Heart left ventricle (tissue), 16 donors: ENCODE results near the gene ARHGAP5. TPM values are rescaled to one million over a fixed set of nuclear protein-coding genes. Genes with fewer than 3 reads are reported as not detected.

Experiments used
- ATAC-seq, 4 donors: fragments of 200-7000 bp; cut with Tn5 transposase; one replicate each; pipeline ENCODE4 v1.9.1; 2020 to 2022; ENCODE audit warnings: moderate library complexity in 4 of 4, mild to moderate bottlenecking in 3 of 4, moderate number of reproducible peaks in 1 of 4
- DNase-seq, 5 donors: peaks; one replicate each; pipeline ENCODE4 v3.0.0-alpha.2; 2020
- H3K27ac ChIP-seq, 12 donors: fragments of 200-600 bp; sonication (generic) in 4 of 12; one replicate each; pipeline versions ENCODE4 v1.5.0 to v1.8.0; 2016 to 2022; ENCODE audit warnings: mild to moderate bottlenecking in 2 of 12
- H3K27me3 ChIP-seq, 9 donors: fragments of 200-600 bp; sonication (generic) in 2 of 9; one replicate each; pipeline versions ENCODE4 v1.5.1 to v1.8.0; 2016 to 2022; ENCODE audit warnings: mild to moderate bottlenecking in 3 of 9
- H3K36me3 ChIP-seq, 9 donors: fragments of 200-600 bp; sonication (generic) in 2 of 9; one replicate each; pipeline versions ENCODE4 v1.5.0 to v1.8.0; 2018 to 2022; ENCODE audit warnings: mild to moderate bottlenecking in 2 of 9
- H3K4me1 ChIP-seq, 12 donors: fragments of 200-600 bp; sonication (generic) in 4 of 12; one replicate each; pipeline versions ENCODE4 v1.5.0 to v1.8.0; 2016 to 2022; ENCODE audit warnings: mild to moderate bottlenecking in 3 of 12
- H3K4me3 ChIP-seq, 12 donors: fragments of 200-600 bp; sonication (generic) in 4 of 12; one replicate each; pipeline versions ENCODE4 v1.5.0 to v1.8.0; 2017 to 2022; ENCODE audit warnings: mild to moderate bottlenecking in 9 of 12, moderate library complexity in 4 of 12
- H3K9me3 ChIP-seq, 12 donors: fragments of 200-600 bp; sonication (generic) in 4 of 12; one replicate each; pipeline versions ENCODE4 v1.5.0 to v1.8.0; 2016 to 2022; ENCODE audit warnings: mild to moderate bottlenecking in 1 of 12
- CTCF ChIP-seq, 12 donors: fragments of 200-600 bp; sonication (generic) in 4 of 12; IDR thresholded peaks; one replicate each; pipeline versions ENCODE4 v1.5.0 to v1.8.0; 2018 to 2022; ENCODE audit warnings: antibody characterized with exemption in 12 of 12, mild to moderate bottlenecking in 5 of 12
- POLR2A ChIP-seq, 2 donors: fragments of 450-650 bp; IDR thresholded peaks; one replicate each; pipeline ENCODE4 v1.6.1; 2017; ENCODE audit warnings: antibody characterized with exemption in 2 of 2, mild to moderate bottlenecking in 2 of 2, moderate library complexity in 2 of 2
- WGBS, 4 donors: extraction: QIAGEN DNeasy Blood & Tissue Kit in 2 of 4; methylation state at CpG; one replicate each; pipeline versions ENCODE4 v1.1.5 to v1.1.7; 2013 to 2018; 5-methylcytosine and 5-hydroxymethylcytosine counted together
- intact Hi-C, 10 donors: fragments of 100-400 bp; cut with DNase I; formaldehyde crosslinking; loops; one replicate each; pipeline versions ENCODE4 v1.11.1 to v1.14.2; 2022
- polyA plus RNA-seq, 2 donors: library from polyadenylated mRNA; stranded (reverse); fragments of 200-250 nt; gene quantifications; one replicate each; pipeline ENCODE4 v1.2.3, GENCODE V29; 2013
- total RNA-seq, 9 donors: library from RNA; depleted of rRNA in 2 of 9; stranded (reverse); fragments of >200 nt in 2 of 9; fragmentation: NEBNext Ultra II Directional in 3 of 9; extraction: Animal tissue kit (Norgen Biotek cat#: 25700) in 3 of 9; gene quantifications; one replicate each; pipeline versions ENCODE4 v1.1.0 to v1.2.4, GENCODE V29; 2016 to 2023
- donor health status: ischemic (EF 13 %, LVEDD 7.1; RV severe dilation, severe dysfunction).
- donor health status: healthy with polysubstance abuse.
- donor health status: DM: no; HTN: yes; CAD: no.
- donor health status: DM: no; HTN: no; CAD: no.
- donor health status: ischemic (EF 25% LVEDD 6.9; RV normal size, moderate dysfunction).
- donor health status: ischemic (EF 25% LVEDD 5.7; RV mildly dilated, moderate dysfunction).
- donor health status: healthy.
- donor health status: DM: yes; HTN: yes; CAD: no.
- donor health status: ischemic (EF 35%, LVEDD 5.7; RV mildly dilated, moderate dysfunction).
- donor health status: nonischemic (EF 11% LVEDD 7.7; RV severe dilation, severe dysfunction).
- donor health status: DM: yes; HTN: yes; CAD: no.
- donor health status: PGD.
- donor health status: ischemic (EF 29% LVEDD 5.4; RV normal size, mild dysfunction).
- donor health status: nonischemic (EF 23%, LVEDD 6.1; RV moderate dilation, normal function).

ARHGAP5 gene
- total and polyA plus RNA-seq, 11 donors, result 21.0 to 277 (median 243) TPM

GRCh38 chr14:32202998-32203882 is 126.1 kb downstream of the ARHGAP5 start, which contains the start of gene RNU6-8:
Gene RNU6-8, minus strand, starts transcription at chr14:32203269.
- intact Hi-C loops, result loop anchor here in 9 of 10 donors (1.0 to 5.0 kb wide), 5 partner anchors 49 to 276 kb away; partner anchors contain the start of gene ARHGAP5 (in 8 of the 9)
- Histone ChIP-seq H3K27ac (peak within 1 kb of the TSS; percentile 75 to 95 (median 90)), H3K27me3 (peaks cover 0 to 11% (median 0%) of the 10 kb centered on the region in 9 donors), H3K9me3 (no peaks in the 10 kb centered on the region), H3K4me1 (peaks cover 0 to 39% (median 7%) of the 10 kb centered on the region in 12 donors), H3K4me3 (peak within 1 kb of the TSS; percentile 40 to 81 (median 71)), H3K36me3 (no peaks in the 10 kb centered on the region)
- DNase-seq, result peak; percentile 87 to 94 (median 92)
- 0 to 1% (median 0%) methylated on average over 47 to 57 of the region's 57 CpGs for WGBS, 4 donors
- ATAC-seq, result peak; percentile 84 to 93 (median 92)
- TF ChIP-seq POLR2A (IDR thresholded peaks at IDR 0.05) (peak in 1 of 2 donors; percentile 70), CTCF (IDR thresholded peaks at IDR 0.05) (no peak)

GRCh38 chr14:32203928-32204357 is 126.8 kb downstream of the ARHGAP5 start:
- peaks cover 0 to 11% (median 0%) of the 10 kb centered on the region in 9 donors for H3K27me3 ChIP-seq
- ATAC-seq (peak in 1 of 4 donors; percentile 22), DNase-seq (peak in 4 of 5 donors; percentile 16 to 56 (median 41))
- H3K9me3 ChIP-seq, result no peaks in the 10 kb centered on the region
- no peak for TF ChIP-seq POLR2A (IDR thresholded peaks at IDR 0.05)
- TF ChIP-seq CTCF (IDR thresholded peaks at IDR 0.05), result no peak
- H3K4me3 ChIP-seq, result peak overlapping the region; percentile 40 to 81 (median 71)
- peak overlapping the region; percentile 75 to 95 (median 90) for H3K27ac ChIP-seq
- peaks cover 0 to 39% (median 7%) of the 10 kb centered on the region in 12 donors for H3K4me1 ChIP-seq
- 3 to 13% (median 7%) methylated on average over 14 of the region's 14 CpGs for WGBS, 4 donors
- intact Hi-C loops, result loop anchor here in 9 of 10 donors (1.0 to 5.0 kb wide), 5 partner anchors 48 to 277 kb away; partner anchors contain the start of gene ARHGAP5 (in 8 of the 9)
- H3K36me3 ChIP-seq, result no peaks in the 10 kb centered on the region

GRCh38 chr14:32205554-32205953 is 128.4 kb downstream of the ARHGAP5 start:
- TF ChIP-seq CTCF (IDR thresholded peaks at IDR 0.05) (no peak), POLR2A (IDR thresholded peaks at IDR 0.05) (no peak)
- intact Hi-C loops, result loop anchor here in 1 of 10 donors (5.0 kb wide), 1 partner anchor 42 kb away; no protein-coding TSS in a partner anchor
- ATAC-seq (no peak), DNase-seq (no peak)
- WGBS, 4 donors, result 93 to 95% (median 94%) methylated on average over 3 of the region's 3 CpGs
- H3K27ac ChIP-seq, result no peak overlapping the region
- H3K36me3 ChIP-seq, result no peaks in the 10 kb centered on the region
- peaks cover 0 to 11% (median 0%) of the 10 kb centered on the region in 9 donors for H3K27me3 ChIP-seq
- no peak overlapping the region for H3K4me3 ChIP-seq
- no peaks in the 10 kb centered on the region for H3K9me3 ChIP-seq
- H3K4me1 ChIP-seq, result peaks cover 0 to 36% (median 7%) of the 10 kb centered on the region in 12 donors

GRCh38 chr14:32205984-32206383 is 128.9 kb downstream of the ARHGAP5 start:
- intact Hi-C loops, result loop anchor here in 1 of 10 donors (5.0 kb wide), 1 partner anchor 41 kb away; no protein-coding TSS in a partner anchor

More at GRCh38 chr14:32205984-32206383, 128.9 kb downstream of the ARHGAP5 start:
- Histone ChIP-seq H3K27ac (peak overlapping the region in 2 of 12 donors; percentile 5 to 10), H3K9me3 (no peaks in the 10 kb centered on the region), H3K27me3 (peaks cover 0 to 11% (median 0%) of the 10 kb centered on the region in 9 donors), H3K4me1 (peaks cover 0 to 31% (median 7%) of the 10 kb centered on the region in 12 donors), H3K4me3 (no peak overlapping the region), H3K36me3 (no peaks in the 10 kb centered on the region)
- no peak for DNase-seq
- WGBS, 4 donors, result 61 to 78% (median 73%) methylated on average over 4 of the region's 4 CpGs
- no peak for ATAC-seq
- no peak for TF ChIP-seq CTCF (IDR thresholded peaks at IDR 0.05)
- TF ChIP-seq POLR2A (IDR thresholded peaks at IDR 0.05), result no peak
